KMS-11 (cell line): Measurements from ENCODE around the gene ZNF669.

Experiments
- H2AFZ ChIP-seq: fragments of 200-600 bp; sonication (generic); 2 replicates; pipeline ENCODE4 v1.6.1; 2016; ENCODE audit warnings: antibody characterized with exemption, mixed run types, low read depth
- H3K27ac ChIP-seq: fragments of 200-600 bp; sonication (generic); 2 replicates; pipeline ENCODE4 v1.6.1; 2016; ENCODE audit warnings: mild to moderate bottlenecking, mixed run types
- H3K27me3 ChIP-seq: fragments of 200-600 bp; sonication (generic); 2 replicates; pipeline ENCODE4 v1.6.1; 2017; ENCODE audit warnings: mild to moderate bottlenecking, low read depth, mixed run types, moderate library complexity; ENCODE audit not compliant: insufficient read depth
- H3K36me3 ChIP-seq: fragments of 200-600 bp; sonication (generic); 2 replicates; pipeline ENCODE4 v1.6.1; 2017; ENCODE audit warnings: mild to moderate bottlenecking, mixed run types; ENCODE audit not compliant: insufficient read depth
- H3K4me1 ChIP-seq: fragments of 200-600 bp; sonication (generic); 2 replicates; pipeline ENCODE4 v1.6.1; 2016; ENCODE audit warnings: mild to moderate bottlenecking, low read depth, mixed run types; ENCODE audit not compliant: poor library complexity, severe bottlenecking
- H3K4me2 ChIP-seq: fragments of 200-600 bp; sonication (generic); 2 replicates; pipeline ENCODE4 v1.7.0; 2016; ENCODE audit warnings: mild to moderate bottlenecking, mixed run types
- H3K4me3 ChIP-seq: fragments of 200-600 bp; sonication (generic); IDR thresholded peaks from 2 replicates; pipeline ENCODE4 v1.6.1; 2017; ENCODE audit warnings: low read depth, low read length, mixed read lengths; ENCODE audit not compliant: insufficient read depth
- H3K79me2 ChIP-seq: fragments of 200-600 bp; sonication (generic); 2 replicates; pipeline ENCODE4 v1.6.1; 2016; ENCODE audit warnings: low read depth, mixed run types; ENCODE audit not compliant: insufficient read depth
- H3K9ac ChIP-seq: fragments of 200-600 bp; sonication (generic); 2 replicates; pipeline ENCODE4 v1.6.1; 2016; ENCODE audit warnings: mild to moderate bottlenecking, mixed run types
- H4K20me1 ChIP-seq: fragments of 200-600 bp; sonication (generic); 2 replicates; pipeline ENCODE4 v1.6.1; 2016; ENCODE audit warnings: mild to moderate bottlenecking, mixed run types; ENCODE audit not compliant: insufficient read depth
- CTCF ChIP-seq: fragments of 200-600 bp; sonication (generic); conservative IDR thresholded peaks from 2 replicates; pipeline ENCODE4 v1.6.1; 2017; ENCODE audit warnings: low read depth, mild to moderate bottlenecking, antibody characterized with exemption, low read length, moderate library complexity, mixed read lengths

ZNF669 gene

GRCh38 chr1:247084771-247085170, 19.4 kb downstream of the ZNF669 start:
- TF ChIP-seq CTCF = no peak
- Histone ChIP-seq H3K4me3 (no peak overlapping the region), H3K27me3 (no peaks in the 10 kb centered on the region), H3K9ac (no peak overlapping the region), H3K27ac (no peak overlapping the region), H3K4me2 (no peak overlapping the region), H3K4me1 (no peaks in the 10 kb centered on the region), H2AFZ (no peak overlapping the region), H3K36me3 (no peaks in the 10 kb centered on the region), H4K20me1 (no peaks in the 10 kb centered on the region), H3K79me2 (no peaks in the 10 kb centered on the region)

GRCh38 chr1:247079141-247079874, 24.8 kb downstream of the ZNF669 start:
- no peak overlapping the region for H3K27ac ChIP-seq
- H3K79me2 ChIP-seq = peaks cover 22% of the 10 kb centered on the region

GRCh38 chr1:247078258-247079140, 25.7 kb downstream of the ZNF669 start, which contains the start of gene ZNF670:
ZNF670 (minus strand) TSS chr1:247078811; CDS start chr1:247078596, 215 bp downstream.
- no peaks in the 10 kb centered on the region for H4K20me1 ChIP-seq
- H3K4me3 ChIP-seq = peak within 1 kb of the TSS; percentile 66
- peaks cover 30% of the 10 kb centered on the region for H3K79me2 ChIP-seq
- H3K9ac ChIP-seq = peak within 1 kb of the TSS; percentile 81
- H3K36me3 ChIP-seq = no peaks in the 10 kb centered on the region; the same call in 1 of the 2 replicates
- no peak for TF ChIP-seq CTCF
- H3K4me1 ChIP-seq = peaks cover 7% of the 10 kb centered on the region
- peak within 1 kb of the TSS; percentile 72 for H3K4me2 ChIP-seq
- H3K27me3 ChIP-seq = no peaks in the 10 kb centered on the region
- H2AFZ ChIP-seq = peak within 1 kb of the TSS; percentile 76
- peak within 1 kb of the TSS; percentile 60 for H3K27ac ChIP-seq

More at GRCh38 chr1:247079141-247079874, 24.8 kb downstream of the ZNF669 start:
- Histone ChIP-seq H3K36me3 (no peaks in the 10 kb centered on the region), H3K4me2 (peak overlapping the region; percentile 72), H2AFZ (peak overlapping the region; percentile 76), H3K4me1 (peaks cover 7% of the 10 kb centered on the region), H3K27me3 (no peaks in the 10 kb centered on the region), H3K9ac (no peak overlapping the region), H4K20me1 (no peaks in the 10 kb centered on the region), H3K4me3 (no peak overlapping the region)
- no peak for TF ChIP-seq CTCF

GRCh38 chr1:247077876-247078257, 26.3 kb downstream of the ZNF669 start:
- no peaks in the 10 kb centered on the region for H4K20me1 ChIP-seq
- H2AFZ ChIP-seq = peak overlapping the region; percentile 76
- peaks cover 7% of the 10 kb centered on the region for H3K4me1 ChIP-seq
- no peaks in the 10 kb centered on the region; the same call in 1 of the 2 replicates for H3K36me3 ChIP-seq
- peak overlapping the region; percentile 66 for H3K4me3 ChIP-seq
- H3K79me2 ChIP-seq = peaks cover 36% of the 10 kb centered on the region
- no peaks in the 10 kb centered on the region for H3K27me3 ChIP-seq
- H3K4me2 ChIP-seq = peak overlapping the region; percentile 72
- peak overlapping the region; percentile 60 for H3K27ac ChIP-seq
- peak overlapping the region; percentile 81 for H3K9ac ChIP-seq
- no peak for TF ChIP-seq CTCF
